NCI-H446 treated with DMSO at 0.1 percent for 48 hours (cell line): ENCODE measurements around the gene XAF1.
"Not testable (repeated sequence)": the region's sequence is repeated elsewhere in the genome, so short reads cannot be mapped to it uniquely, and the experiment has no call there.

ENCODE experiments used
- DNase-seq: peaks from one replicate; lab custom pipeline; 2025; lab: John Stamatoyannopoulos, UW

XAF1 gene

GRCh38 chr17:6753546-6753945, 2.3 kb upstream of the XAF1 start:
- DNase-seq: no peak

- DNase-seq: no peak
Measured at GRCh38 chr17:6755281-6755680, 565 bp upstream of the XAF1 start.

DNA sequence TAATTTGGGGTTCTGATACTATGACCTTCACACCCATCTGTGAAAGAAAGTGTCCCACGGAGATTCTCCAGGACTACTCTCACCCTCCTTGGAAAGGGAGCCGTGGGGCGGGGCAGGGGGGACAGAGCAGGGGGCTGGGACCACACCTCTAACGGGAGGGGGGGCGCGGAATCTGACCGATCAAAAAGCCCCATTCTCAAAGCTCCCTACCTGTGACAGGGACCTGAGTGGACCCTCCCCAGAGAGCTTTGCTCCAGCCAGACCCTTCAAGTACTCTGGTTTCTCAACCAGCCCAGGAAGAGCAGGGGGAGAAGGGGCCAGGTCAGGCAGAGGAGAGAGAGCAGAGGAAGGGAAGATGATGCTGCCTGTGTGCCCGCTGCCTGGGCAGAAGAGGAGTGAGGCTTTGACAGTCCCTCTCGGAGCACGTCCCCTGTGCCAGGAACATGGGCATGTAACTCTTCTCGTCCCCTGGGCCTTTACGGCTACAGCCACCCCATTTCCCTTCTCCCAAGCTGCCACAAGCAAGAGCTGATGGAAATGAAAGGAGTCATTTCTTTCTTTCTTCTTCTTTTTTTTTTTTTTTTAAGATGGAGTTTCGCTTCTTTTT, 682 bp downstream of the XAF1 start:
- no peak for DNase-seq

DNA sequence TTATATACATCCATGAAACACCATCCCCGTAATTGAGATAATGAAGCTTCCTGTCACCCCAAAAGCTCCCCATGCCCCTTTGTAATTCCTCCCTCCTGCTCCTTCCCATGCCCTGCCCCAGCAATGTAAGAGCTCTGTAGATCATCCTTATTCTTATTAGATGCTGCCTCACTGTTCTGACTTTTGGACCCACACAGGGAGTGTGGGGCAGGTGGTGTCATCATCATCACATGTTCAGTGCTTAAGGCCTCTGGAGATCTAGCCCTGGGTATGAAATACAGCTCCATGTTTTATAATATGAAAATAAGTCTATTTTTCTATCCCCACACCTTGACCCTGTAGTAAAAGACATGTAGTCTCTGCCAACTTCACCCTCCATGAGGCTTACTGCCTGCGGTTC, 1.9 kb downstream of the XAF1 start:
- DNase-seq: no peak

DNA sequence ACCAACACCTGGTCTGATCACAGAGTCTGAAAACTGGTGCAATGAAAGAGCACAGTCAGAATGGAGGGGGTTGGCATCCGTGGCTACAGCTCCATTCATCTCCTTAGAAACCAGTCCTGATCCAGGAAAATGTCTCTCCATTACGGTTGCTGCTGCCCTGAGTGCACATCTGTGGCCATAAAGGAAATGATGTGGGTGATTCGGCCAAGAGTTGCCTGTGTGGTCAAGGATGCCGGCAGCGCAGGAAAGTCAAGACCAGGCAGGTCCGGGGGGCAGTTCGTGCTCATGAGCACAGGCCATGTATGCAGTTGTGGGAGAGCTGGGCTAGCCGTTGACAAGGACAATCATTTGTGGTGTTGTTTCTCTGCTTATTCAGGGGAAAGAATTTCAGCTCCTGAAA, 5.9 kb downstream of the XAF1 start:
- DNase-seq: no peak

GRCh38 chr17:6768447-6768846, 12.6 kb downstream of the XAF1 start:
- DNase-seq: no peak

- DNase-seq: no peak
Measured at GRCh38 chr17:6772016-6772415, 16.2 kb downstream of the XAF1 start.

- DNase-seq: not testable (repeated sequence)
Measured at GRCh38 chr17:6774906-6775305, 19.1 kb downstream of the XAF1 start.

- no peak for DNase-seq
Measured at GRCh38 chr17:6775871-6776405, 20.1 kb downstream of the XAF1 start, which contains the start of gene FBXO39. FBXO39 (plus strand) TSS chr17:6776215; CDS start chr17:6779869, 3,654 bp downstream.

DNA sequence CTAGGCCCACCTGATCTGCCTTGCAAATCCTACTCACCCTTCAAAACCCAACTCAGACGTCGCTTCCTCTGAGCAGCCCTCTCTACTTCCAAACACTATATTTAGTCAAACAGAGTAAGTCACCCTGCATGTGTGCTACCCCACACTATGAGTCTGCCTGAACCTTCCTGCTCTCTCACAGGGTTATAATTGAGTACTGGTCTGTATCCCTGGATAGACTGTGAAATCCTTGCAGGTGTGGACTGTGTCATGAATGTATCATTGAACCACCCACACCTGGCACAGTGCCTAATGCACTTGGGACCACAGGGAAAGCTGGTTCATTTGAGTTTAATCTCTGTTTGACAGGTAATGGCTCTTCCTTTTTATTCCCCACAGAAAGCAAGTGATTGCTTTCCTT, 23.6 kb downstream of the XAF1 start:
- DNase-seq: no peak

- DNase-seq: no peak
Measured at GRCh38 chr17:6780001-6780400, 24.2 kb downstream of the XAF1 start.

GRCh38 chr17:6780886-6781285, 25.0 kb downstream of the XAF1 start:
- no peak for DNase-seq

- no peak for DNase-seq
Measured at GRCh38 chr17:6782244-6782643, 26.4 kb downstream of the XAF1 start.

DNA sequence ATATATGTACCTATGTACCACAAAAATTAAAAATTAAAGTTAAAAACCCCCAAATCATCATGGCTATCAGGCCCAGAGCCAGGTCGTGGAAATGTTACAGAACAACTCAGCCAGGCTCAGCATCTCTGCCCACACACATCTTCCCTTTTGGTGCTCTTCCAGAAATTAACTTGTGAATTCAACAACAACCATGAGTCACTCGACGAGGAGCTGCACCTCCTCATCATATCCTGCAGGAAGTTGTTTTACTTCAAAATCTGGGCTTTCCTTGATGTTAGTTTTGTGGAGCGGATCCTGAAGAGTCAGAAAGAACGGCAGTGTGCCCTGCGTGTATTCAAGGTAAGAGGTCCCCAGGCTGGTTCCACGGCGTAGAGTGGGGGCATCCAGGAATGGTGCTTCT, 30.8 kb downstream of the XAF1 start:
- no peak for DNase-seq

DNA sequence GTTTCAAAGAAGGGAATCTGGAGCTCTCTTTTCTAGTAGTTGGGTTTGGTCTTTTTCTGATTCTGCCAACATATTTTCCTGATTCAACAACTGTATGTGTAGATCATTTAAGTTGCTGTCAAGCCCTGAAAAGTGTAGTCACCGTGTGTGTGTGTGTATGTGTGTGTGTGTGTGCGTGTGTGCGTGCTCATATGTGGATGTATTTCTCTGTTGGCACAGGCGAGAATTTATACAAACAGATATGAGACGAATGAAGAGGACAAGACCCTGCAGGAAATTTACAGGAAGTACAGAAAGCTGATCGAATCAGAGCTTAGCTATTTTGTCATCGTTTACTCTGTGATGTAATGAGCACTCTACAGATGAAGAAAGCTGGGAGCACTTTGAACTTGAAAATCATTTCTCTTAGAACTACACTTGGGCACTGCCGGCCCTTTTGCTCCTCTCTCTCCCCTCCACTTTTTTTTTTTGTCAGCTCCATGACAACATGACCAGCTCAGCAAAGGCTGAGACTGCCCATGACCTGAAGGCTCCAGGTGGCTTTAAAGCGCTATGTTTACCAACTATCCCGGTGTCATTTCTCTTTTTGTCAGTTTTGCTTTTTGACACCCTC, 31.3 kb downstream of the XAF1 start:
- no peak for DNase-seq

GRCh38 chr17:6789146-6789545, 33.3 kb downstream of the XAF1 start:
- DNase-seq: no peak

GRCh38 chr17:6793748-6794493, 38.1 kb downstream of the XAF1 start:
- no peak for DNase-seq

- no peak for DNase-seq
Measured at GRCh38 chr17:6796017-6796886, 40.4 kb downstream of the XAF1 start.

DNA sequence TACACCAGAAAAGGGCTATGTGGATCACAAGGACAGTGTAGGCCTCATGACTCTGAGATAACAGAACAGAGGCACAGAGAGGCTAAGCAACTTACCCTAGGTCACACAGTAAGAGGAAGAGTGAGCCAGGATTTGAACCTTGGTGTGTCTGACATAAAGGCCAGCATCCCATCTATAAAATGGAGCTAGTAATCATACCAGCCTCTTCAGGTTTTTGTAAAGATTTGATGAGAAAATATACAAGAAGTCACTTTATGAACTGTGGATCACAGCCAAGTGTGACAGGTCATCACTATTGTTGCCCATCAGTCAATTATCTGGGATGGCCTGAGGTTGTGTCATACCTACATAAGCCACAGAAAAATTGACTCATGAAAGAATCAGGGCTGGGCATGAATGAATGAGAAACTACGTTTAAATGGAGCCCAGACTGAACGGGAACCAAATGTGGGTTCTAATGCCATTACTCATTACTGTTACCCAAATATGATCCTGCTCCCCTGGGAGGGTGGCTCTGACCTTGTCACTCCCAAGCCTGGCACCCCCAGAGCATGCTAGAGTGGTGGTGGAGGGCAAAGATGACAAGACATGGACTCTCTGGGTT, 41.1 kb downstream of the XAF1 start:
- DNase-seq: no peak

GRCh38 chr17:6797718-6798351, 42.0 kb downstream of the XAF1 start:
- no peak for DNase-seq

GRCh38 chr17:6799738-6800137, 43.9 kb downstream of the XAF1 start:
- DNase-seq: no peak
